Posterior vena cava (tissue), 2 donors: ENCODE measurements around the gene C10orf62. TPM values are rescaled to one million over a fixed set of nuclear protein-coding genes. Genes with fewer than 3 reads are reported as not detected.
"Not testable (repeated sequence)": the region's sequence is repeated elsewhere in the genome, so short reads cannot be mapped to it uniquely, and the experiment has no call there.

Experiments used
- DNase-seq: peaks from one replicate; pipeline ENCODE4 v3.0.0-alpha.2; 2020; ENCODE audit warnings: low spot score
- intact Hi-C, 2 donors: fragments of 100-400 bp; cut with DNase I; formaldehyde crosslinking; loops; one replicate each; pipeline versions ENCODE4 v1.14.1 to v1.14.2; 2022 to 2023
- long read RNA-seq, 2 donors: library from polyadenylated mRNA; unstranded; transcript quantifications; one replicate each; pipeline ENCODE4 v2.0.0, GENCODE V29; 2020 to 2021
- total RNA-seq, 2 donors: library from RNA; stranded (reverse); fragmentation: NEBNext Ultra II Directional; extraction: Animal tissue kit (Norgen Biotek cat#: 25700); gene quantifications; one replicate each; pipeline ENCODE4 v1.2.1, GENCODE V29; 2021
- donor health status: DM: yes; HTN: yes; CAD: no.
- donor health status: DM: yes; HTN: yes; CAD: no.

C10orf62 gene
- under 1 TPM; 0.19 to 0.46 TPM for total RNA-seq
- long read RNA-seq, donor 1: 0 reads
- long read RNA-seq, donor 2: 0 reads

DNA sequence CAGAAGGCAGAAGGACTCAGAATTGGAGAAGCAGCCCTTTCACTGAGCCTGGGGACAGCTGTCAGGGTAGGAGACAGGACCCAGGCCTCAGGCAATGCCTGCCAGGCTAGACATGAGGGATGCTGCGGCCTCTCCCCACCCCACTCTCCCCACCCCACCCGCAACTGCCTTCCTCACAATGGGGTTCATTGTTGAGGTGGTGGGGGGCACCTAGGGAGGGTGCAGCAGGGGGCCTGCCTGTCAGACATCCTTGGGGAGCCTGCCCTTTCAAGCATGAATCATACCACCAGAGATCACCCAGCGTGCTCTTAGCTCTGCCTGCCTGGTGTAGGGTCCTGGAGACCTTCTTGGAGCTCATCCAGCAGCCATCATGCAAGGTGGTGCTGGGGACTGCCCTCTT, at the start of gene C10orf62:
TSS of gene C10orf62 (plus strand) at position 243 of the 400 bp plus-strand sequence. CDS start 177 bp downstream, outside the sequence.
- intact Hi-C loops: no loop called here
- no peak for DNase-seq

DNA sequence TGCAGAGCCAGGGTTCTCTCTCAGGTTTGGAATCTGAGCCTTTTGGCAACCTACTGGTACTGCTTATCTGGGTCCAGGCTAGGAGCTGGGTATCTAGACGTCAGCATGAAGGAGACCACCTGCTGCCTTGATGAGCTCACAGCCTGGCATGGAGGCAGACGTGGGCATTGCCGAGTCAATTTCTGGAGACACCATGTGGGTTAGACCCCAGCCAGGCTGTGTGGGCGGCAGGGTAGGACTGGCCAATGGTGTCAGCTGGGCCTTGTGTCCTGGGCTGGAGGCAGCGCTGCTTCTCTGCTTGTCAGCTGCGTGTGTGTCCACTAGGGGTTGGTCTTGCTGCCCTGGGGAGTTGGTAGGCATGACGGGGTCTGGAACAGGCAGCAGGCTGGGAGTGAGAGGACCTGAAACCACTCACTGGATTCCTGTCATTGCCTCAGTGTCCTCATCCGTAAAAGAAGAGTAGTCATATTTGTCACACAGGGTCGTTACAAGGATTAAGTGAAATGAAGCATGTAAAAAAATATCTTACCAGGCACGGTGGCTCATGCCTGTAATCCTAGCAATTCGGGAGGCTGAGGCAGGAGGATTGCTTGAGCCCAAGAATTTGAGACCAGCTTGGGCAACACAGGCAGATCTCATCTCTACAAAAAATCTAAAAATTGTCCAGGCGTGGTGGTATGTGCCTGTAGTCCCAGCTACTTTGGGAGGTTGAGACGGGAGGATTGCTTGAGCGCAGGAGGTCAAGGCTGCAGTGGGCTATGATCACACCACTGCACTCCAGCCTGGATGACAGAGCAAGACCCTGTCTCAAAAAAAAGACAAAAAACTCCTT, 48.6 kb upstream of the C10orf62 start:
- intact Hi-C loops: loop anchor here in 1 of 2 donors (10.0 kb wide), 1 partner anchor 76 kb away; no protein-coding TSS in a partner anchor
- peak; percentile 79 for DNase-seq

- peak; percentile 92 for DNase-seq
- intact Hi-C loops: loop anchor here in 1 of 2 donors (10.0 kb wide), 1 partner anchor 78 kb away; no protein-coding TSS in a partner anchor
Measured at GRCh38 chr10:97542169-97543024, 47.1 kb upstream of the C10orf62 start.

- intact Hi-C loops: loop anchor here in 1 of 2 donors (10.0 kb wide), 1 partner anchor 78 kb away; no protein-coding TSS in a partner anchor
- DNase-seq: peak; percentile 95
Measured at GRCh38 chr10:97543025-97543546, 46.4 kb upstream of the C10orf62 start.

GRCh38 chr10:97546456-97547270, 42.9 kb upstream of the C10orf62 start:
- peak; percentile 64 for DNase-seq
- intact Hi-C loops: loop anchor here in 1 of 2 donors (10.0 kb wide), 1 partner anchor 82 kb away; no protein-coding TSS in a partner anchor

DNA sequence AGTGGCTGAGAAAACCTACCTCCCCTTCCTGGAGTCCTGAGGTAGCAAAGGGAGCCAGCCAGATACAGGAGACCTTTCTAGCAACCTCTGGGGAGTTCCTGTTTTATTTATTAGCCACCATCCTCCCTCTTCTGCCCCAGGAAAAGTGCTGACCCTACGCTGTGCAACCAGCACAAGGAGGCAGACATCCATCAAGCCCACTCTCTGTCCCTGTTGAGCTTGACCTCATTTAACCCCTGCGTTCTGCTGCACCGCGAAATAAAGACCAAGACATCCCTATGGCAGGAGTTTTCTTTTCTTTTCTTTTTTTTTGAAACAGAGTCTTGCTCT, 42.3 kb upstream of the C10orf62 start:
- peak; percentile 29 for DNase-seq
- intact Hi-C loops: loop anchor here in 1 of 2 donors (10.0 kb wide), 1 partner anchor 82 kb away; no protein-coding TSS in a partner anchor

DNA sequence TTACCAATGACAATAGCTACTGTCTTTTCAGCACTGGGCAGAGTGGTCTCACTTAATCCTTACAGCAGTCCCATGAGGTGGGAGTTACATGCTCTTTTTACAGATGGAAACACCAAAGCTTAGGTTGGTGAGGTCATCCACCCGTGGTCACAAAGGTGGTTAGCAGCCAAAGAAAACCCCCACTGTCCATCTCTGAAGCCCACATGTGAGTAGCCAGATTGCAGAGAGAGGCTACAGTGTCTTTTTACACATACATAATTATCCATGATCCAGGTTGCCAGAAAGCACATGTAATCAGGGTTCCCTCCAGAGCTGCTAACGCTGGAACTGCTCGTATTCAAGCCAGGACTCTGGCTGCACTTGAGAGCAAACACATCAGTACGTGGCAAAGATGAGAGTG, 41.6 kb upstream of the C10orf62 start:
- intact Hi-C loops: loop anchor here in 1 of 2 donors (10.0 kb wide), 1 partner anchor 83 kb away; no protein-coding TSS in a partner anchor
- peak; percentile 16 for DNase-seq

GRCh38 chr10:97548828-97549455, 40.6 kb upstream of the C10orf62 start:
- DNase-seq: peak; percentile 50
- intact Hi-C loops: loop anchor here in 1 of 2 donors (10.0 kb wide), 1 partner anchor 84 kb away; no protein-coding TSS in a partner anchor

GRCh38 chr10:97549587-97550322, 39.8 kb upstream of the C10orf62 start:
- intact Hi-C loops: loop anchor here (10.0 kb wide), 1 partner anchor 85 kb away; no protein-coding TSS in a partner anchor
- peak; percentile 67 for DNase-seq

DNA sequence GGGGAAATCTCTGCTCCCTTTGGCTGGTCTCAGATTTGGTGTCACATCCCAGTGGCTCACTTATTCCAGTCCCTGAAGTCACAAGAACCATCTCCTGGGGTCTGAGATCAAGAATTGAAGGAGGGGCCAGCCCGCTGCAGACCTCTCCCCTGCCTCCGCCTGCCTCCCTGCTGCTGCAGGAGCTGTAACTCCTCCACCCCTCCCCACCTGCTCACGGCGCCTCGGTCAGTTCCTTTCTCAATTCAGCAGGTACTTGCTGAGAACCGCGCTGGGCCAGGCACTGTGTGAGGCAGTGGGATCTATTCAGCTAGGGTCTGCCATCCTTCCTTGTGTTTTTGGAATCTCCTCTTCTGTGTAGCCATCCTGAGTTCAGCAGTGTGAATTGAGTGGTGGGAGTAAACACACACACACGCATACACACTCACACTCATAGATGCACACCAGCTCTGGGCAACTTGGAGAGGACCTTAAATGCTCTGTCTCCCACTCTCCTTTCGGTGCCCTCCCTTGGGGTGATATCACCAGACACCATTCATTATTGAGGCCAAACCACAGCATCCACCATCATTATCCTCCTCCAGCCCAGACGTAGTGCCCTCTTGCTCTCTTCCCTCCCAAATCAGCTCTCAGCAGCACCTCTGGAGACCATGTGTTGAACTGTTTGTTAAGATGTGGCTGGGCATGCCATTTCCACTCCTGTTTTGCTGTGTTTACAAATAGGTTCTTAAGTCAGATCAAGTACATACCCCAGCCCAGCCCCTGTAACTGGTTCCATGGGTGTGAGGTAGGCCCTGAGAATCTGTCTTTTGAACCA, 39.0 kb upstream of the C10orf62 start:
- peak; percentile 68 for DNase-seq
- intact Hi-C loops: loop anchor here in 1 of 2 donors (10.0 kb wide), 1 partner anchor 86 kb away; no protein-coding TSS in a partner anchor

DNA sequence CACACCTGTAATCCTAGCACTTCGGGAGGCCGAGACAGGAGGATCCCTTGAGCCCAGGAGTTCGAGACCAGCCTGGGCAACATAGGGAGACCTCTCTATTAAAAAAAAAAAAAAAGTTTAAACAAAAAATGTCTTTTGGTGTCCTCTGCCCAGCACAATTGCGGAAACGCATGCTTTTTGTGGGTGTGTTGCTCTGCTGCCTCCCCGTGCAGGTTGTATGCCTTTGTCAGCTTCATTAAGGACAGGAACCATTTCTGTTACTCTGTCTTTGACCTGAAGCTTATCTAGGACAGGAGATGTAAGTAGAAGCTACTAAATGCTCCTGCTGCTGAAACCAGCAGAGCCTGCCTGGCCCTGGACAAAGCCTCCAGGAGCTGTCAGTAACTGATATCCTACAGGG, 38.2 kb upstream of the C10orf62 start:
- DNase-seq: peak; percentile 20
- intact Hi-C loops: loop anchor here in 1 of 2 donors (10.0 kb wide), 1 partner anchor 86 kb away; no protein-coding TSS in a partner anchor

DNA sequence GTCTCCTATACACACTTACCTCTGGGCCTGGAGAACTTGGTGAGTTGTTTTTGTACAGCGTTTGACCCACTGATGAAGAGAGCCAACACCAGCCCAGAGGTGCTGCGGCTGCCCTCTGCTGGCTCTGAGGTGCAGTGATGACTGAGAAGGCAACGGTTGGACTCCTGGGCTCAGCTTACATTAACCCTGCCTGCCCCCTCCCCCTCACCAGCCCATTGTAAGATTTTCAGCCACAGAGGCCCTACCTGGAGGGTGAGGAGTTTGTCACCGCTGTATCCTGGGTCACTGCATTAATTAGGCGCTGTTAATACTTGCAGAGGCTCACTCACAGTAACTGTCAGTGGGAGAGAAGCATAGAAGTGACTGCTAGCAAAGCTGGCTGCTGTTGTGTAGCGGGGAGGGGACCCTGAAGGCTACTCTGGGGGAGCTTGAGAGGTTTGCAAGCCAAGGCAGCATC, 35.9 kb upstream of the C10orf62 start:
- intact Hi-C loops: loop anchor here in 1 of 2 donors (10.0 kb wide), 1 partner anchor 89 kb away; no protein-coding TSS in a partner anchor
- DNase-seq: peak; percentile 88

- intact Hi-C loops: loop anchor here in 1 of 2 donors (10.0 kb wide), 1 partner anchor 90 kb away; no protein-coding TSS in a partner anchor
- peak; percentile 31 for DNase-seq
Measured at GRCh38 chr10:97554336-97554735, 35.2 kb upstream of the C10orf62 start.

GRCh38 chr10:97555541-97555940, 34.0 kb upstream of the C10orf62 start:
- peak; percentile 5 for DNase-seq
- intact Hi-C loops: loop anchor here in 1 of 2 donors (10.0 kb wide), 1 partner anchor 91 kb away; no protein-coding TSS in a partner anchor

- intact Hi-C loops: not testable (repeated sequence)
- peak; percentile 83 for DNase-seq
Measured at GRCh38 chr10:97560731-97561381, 28.7 kb upstream of the C10orf62 start.
